OCI-LY7 (cell line): ENCODE data around the gene CYBRD1.

Experiments used
- CTCF ChIP-seq: fragments of 200-600 bp; sonication (generic); conservative IDR thresholded peaks from 2 replicates; pipeline ENCODE4 v1.5.1; 2014; ENCODE audit warnings: mild to moderate bottlenecking, antibody characterized with exemption, low read length, moderate library complexity, mixed read lengths
- EZH2phosphoT487 ChIP-seq: fragments of 200-600 bp; sonication (generic); IDR thresholded peaks from 2 replicates; pipeline ENCODE4 v1.6.1; 2018; ENCODE audit warnings: low read depth, borderline replicate concordance, mild to moderate bottlenecking, mixed run types, antibody characterized with exemption, low read length, moderate library complexity, mixed read lengths

GRCh38 chr2:171602352-171602751 lies 80.1 kb downstream of the CYBRD1 start:
- TF ChIP-seq EZH2phosphoT487 (no peak), CTCF (no peak)
